ENCODE results near the gene PIGU. TPM values are rescaled to one million over a fixed set of nuclear protein-coding genes. Genes with fewer than 3 reads are reported as not detected.

PIGU gene
- total and polyA plus RNA-seq, 8 donors = 17.0 to 38.6 (median 30.3) TPM

GRCh38 chr20:34531608-34532265, 145.2 kb downstream of the PIGU start:
- DNase-seq = no peak
- Histone ChIP-seq H3K4me1 (peaks cover 0 to 11% of the 10 kb centered on the region in 2 donors), H3K9me3 (no peaks in the 10 kb centered on the region), H3K27ac (no peak overlapping the region), H3K4me3 (no peak overlapping the region), H3K36me3 (peaks cover 0 to 95% of the 10 kb centered on the region in 2 donors), H3K27me3 (no peaks in the 10 kb centered on the region)
- intact Hi-C loops (cut with DNase I) = loop anchor here in 1 of 2 donors (10.0 kb wide), 1 partner anchor 173 kb away; the partner anchor contains the start of gene TP53INP2
- TF ChIP-seq CTCF (IDR thresholded peaks at IDR 0.05) = no peak
- ATAC-seq = no peak

DNA sequence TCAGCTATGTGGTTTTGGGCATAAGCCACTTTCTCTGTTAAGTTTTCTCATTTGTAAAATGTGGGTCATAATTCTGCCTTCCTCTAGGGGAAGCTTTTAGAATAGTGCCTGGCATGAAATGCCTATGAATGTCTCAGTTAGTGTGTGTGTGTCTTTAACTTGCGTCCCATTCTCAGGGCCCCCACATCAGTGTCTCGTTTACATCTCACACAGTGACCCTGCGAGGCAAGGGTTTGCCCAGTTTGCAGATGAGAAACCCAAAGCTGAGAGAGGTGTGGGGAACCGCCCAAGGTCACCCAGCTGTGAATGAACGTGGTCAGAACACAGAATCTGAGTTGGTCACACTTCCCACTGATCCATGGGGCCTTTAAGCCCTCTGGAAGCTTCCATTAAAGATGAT, 146.6 kb downstream of the PIGU start:
- Histone ChIP-seq H3K27ac (no peak overlapping the region), H3K4me3 (no peak overlapping the region), H3K27me3 (no peaks in the 10 kb centered on the region), H3K9me3 (no peaks in the 10 kb centered on the region), H3K4me1 (peaks cover 10 to 25% of the 10 kb centered on the region in 2 donors), H3K36me3 (peaks cover 0 to 85% of the 10 kb centered on the region in 2 donors)
- no peak for ATAC-seq
- TF ChIP-seq CTCF (IDR thresholded peaks at IDR 0.05) = no peak
- intact Hi-C loops (cut with DNase I) = loop anchor here in 1 of 2 donors (10.0 kb wide), 1 partner anchor 174 kb away; the partner anchor contains the start of gene TP53INP2
- no peak for DNase-seq

- intact Hi-C loops (cut with DNase I) = loop anchor here in 1 of 2 donors (10.0 kb wide), 1 partner anchor 175 kb away; the partner anchor contains the start of gene TP53INP2
- no peak for DNase-seq
- no peak overlapping the region for H3K27ac ChIP-seq
- ATAC-seq = no peak
- H3K27me3 ChIP-seq = no peaks in the 10 kb centered on the region
- no peak for TF ChIP-seq CTCF (IDR thresholded peaks at IDR 0.05)
- peaks cover 12 to 31% of the 10 kb centered on the region in 2 donors for H3K4me1 ChIP-seq
- no peaks in the 10 kb centered on the region for H3K9me3 ChIP-seq
- H3K36me3 ChIP-seq = peaks cover 0 to 81% of the 10 kb centered on the region in 2 donors
- no peak overlapping the region for H3K4me3 ChIP-seq
These were observed 147.2 kb downstream of the PIGU start for GRCh38 chr20:34529742-34530141.

GRCh38 chr20:34528921-34529297, 148.0 kb downstream of the PIGU start:
- Histone ChIP-seq H3K4me3 (no peak overlapping the region), H3K27ac (no peak overlapping the region), H3K4me1 (peaks cover 12 to 33% of the 10 kb centered on the region in 2 donors), H3K36me3 (peaks cover 0 to 78% of the 10 kb centered on the region in 2 donors), H3K9me3 (no peaks in the 10 kb centered on the region), H3K27me3 (no peaks in the 10 kb centered on the region)
- intact Hi-C loops (cut with DNase I) = no loop called here
- ATAC-seq (peak; percentile 62), DNase-seq (peak in 1 of 4 donors; percentile 53)
- peak in 1 of 2 donors; percentile 16 for TF ChIP-seq CTCF (IDR thresholded peaks at IDR 0.05)

DNA sequence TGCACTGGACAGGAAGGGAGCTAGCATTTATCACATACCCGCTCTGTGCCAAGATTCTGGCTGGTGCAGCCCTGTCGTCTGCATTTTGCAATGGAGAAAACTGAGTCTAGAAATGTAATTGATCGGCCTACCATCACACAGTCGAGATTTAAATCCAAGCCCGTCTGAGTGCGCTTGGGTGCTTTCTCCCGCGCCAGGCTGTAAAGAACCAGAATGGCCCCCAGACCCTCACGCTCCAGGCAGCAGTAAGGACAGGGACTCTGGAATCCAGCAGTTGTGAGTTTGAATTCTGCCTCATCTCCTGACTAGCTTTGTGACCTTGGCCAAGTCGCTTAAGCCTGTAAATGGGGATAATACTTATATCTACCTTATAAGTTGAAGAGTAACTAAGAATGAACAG, 149.9 kb downstream of the PIGU start:
- ATAC-seq (no peak), DNase-seq (no peak)
- Histone ChIP-seq H3K9me3 (no peaks in the 10 kb centered on the region), H3K4me3 (no peak overlapping the region), H3K36me3 (peaks cover 0 to 60% of the 10 kb centered on the region in 2 donors), H3K27ac (peak overlapping the region in 1 of 2 donors; percentile 54), H3K27me3 (no peaks in the 10 kb centered on the region), H3K4me1 (peaks cover 17 to 46% of the 10 kb centered on the region in 2 donors)
- intact Hi-C loops (cut with DNase I) = no loop called here
- TF ChIP-seq CTCF (IDR thresholded peaks at IDR 0.05) = no peak
